Measurements from ENCODE around the gene CORIN. TPM values are rescaled to one million over a fixed set of nuclear protein-coding genes. Genes with fewer than 3 reads are reported as not detected.

Gene CORIN
- total RNA-seq, 6 donors from 2014 or later: 0.55 to 9.4 (median 2.4) TPM

DNA sequence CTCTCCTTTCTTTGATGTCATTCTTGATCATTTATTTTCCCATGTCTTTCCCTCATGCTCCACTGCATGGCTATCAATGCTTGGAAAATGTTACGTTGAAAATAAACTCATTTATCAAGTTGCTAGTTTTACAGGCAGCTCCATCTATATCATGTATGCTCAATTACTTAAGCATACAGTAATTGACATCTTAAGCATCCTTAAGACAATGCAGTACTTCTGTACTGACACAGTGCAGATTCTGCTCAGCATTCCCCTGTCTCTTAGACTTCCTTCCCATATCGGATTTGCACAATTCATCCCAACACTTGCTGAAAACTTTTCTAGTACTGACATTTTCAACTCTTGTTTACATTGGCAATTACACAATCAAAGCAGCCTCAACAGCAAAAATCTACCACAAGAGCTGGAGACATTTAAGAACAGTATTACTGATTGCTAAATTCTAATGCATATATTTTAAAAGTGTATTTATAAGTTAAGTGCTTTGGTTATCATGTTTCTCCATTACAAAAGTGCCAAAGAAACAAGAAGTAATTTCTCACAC is 187.2 kb downstream of the CORIN start:
- DNase-seq (no peak), ATAC-seq (ENCODE audit: low FRiP score in 2 of 2) (no peak)
- Histone ChIP-seq H3K36me3 (no peaks in the 10 kb centered on the region), H3K4me1 (no peaks in the 10 kb centered on the region), H3K27me3 (no peaks in the 10 kb centered on the region), H3K4me3 (no peak overlapping the region), H3K27ac (no peak overlapping the region), H3K9me3 (no peaks in the 10 kb centered on the region)
- TF ChIP-seq, protein P1, sequence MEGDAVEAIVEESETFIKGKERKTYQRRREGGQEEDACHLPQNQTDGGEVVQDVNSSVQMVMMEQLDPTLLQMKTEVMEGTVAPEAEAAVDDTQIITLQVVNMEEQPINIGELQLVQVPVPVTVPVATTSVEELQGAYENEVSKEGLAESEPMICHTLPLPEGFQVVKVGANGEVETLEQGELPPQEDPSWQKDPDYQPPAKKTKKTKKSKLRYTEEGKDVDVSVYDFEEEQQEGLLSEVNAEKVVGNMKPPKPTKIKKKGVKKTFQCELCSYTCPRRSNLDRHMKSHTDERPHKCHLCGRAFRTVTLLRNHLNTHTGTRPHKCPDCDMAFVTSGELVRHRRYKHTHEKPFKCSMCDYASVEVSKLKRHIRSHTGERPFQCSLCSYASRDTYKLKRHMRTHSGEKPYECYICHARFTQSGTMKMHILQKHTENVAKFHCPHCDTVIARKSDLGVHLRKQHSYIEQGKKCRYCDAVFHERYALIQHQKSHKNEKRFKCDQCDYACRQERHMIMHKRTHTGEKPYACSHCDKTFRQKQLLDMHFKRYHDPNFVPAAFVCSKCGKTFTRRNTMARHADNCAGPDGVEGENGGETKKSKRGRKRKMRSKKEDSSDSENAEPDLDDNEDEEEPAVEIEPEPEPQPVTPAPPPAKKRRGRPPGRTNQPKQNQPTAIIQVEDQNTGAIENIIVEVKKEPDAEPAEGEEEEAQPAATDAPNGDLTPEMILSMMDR (IDR thresholded peaks at IDR 0.05): no peak
- TF ChIP-seq EP300 (IDR thresholded peaks at IDR 0.05) (no peak), POLR2A (IDR thresholded peaks at IDR 0.05) (no peak), POLR2AphosphoS5 (IDR thresholded peaks at IDR 0.05) (no peak)
- WGBS, 2 donors: 33 to 42% methylated on average over 2 of the region's 2 CpGs

DNA sequence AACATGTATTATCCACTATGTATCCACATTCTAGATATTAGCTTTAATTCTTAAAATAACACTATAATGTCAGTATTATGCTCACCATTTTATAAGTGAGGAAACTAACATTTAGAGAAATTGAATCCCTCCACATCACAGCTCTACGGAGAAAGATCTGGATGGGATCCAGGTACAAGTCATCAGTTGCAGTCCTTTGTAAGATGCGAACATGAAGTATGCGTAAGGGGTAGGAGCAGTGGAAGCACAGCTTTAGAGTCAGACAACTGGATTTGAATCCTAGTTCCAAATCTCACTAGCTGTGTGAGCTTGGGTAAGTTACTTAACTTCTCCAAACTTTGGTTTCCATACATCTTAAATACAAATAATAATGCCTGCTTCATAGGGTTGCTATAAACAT is 190.3 kb downstream of the CORIN start:
- no peaks in the 10 kb centered on the region for H3K36me3 ChIP-seq
- H3K9me3 ChIP-seq: no peaks in the 10 kb centered on the region
- no peak overlapping the region for H3K4me3 ChIP-seq
- no peaks in the 10 kb centered on the region for H3K27me3 ChIP-seq
- TF ChIP-seq EP300 (IDR thresholded peaks at IDR 0.05): no peak
- TF ChIP-seq POLR2A (IDR thresholded peaks at IDR 0.05): no peak
- TF ChIP-seq, protein P1 (IDR thresholded peaks at IDR 0.05): no peak
- TF ChIP-seq POLR2AphosphoS5 (IDR thresholded peaks at IDR 0.05): no peak
- no peak for DNase-seq
- no peak for ATAC-seq (ENCODE audit: low FRiP score in 2 of 2)
- no peaks in the 10 kb centered on the region for H3K4me1 ChIP-seq
- WGBS, 2 donors: 87 to 91% methylated on average over 3 of the region's 3 CpGs
- H3K27ac ChIP-seq: no peak overlapping the region

DNA sequence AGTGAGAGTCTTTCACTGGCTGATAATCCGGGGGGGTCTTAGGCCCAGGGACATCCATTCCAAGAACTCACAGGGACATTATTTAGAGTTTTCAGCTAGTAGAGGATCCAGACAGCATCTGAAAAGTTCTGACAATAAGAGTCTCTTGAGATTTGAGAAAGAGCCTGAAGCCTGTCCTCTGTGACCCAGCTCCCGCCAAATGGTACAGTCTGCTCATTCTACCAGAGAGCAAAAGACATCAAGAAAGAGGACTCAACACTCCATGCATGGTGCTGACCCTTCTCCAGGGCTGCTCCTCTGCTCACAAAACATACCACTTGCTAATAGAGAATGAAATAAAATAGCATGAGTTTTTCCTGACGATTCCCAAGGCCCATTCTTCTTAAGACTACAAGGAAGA is 190.8 kb downstream of the CORIN start:
- ATAC-seq (ENCODE audit: low FRiP score in 2 of 2): no peak
- no peaks in the 10 kb centered on the region for H3K4me1 ChIP-seq
- no peak for DNase-seq
- no peaks in the 10 kb centered on the region for H3K27me3 ChIP-seq
- no peaks in the 10 kb centered on the region for H3K36me3 ChIP-seq
- H3K27ac ChIP-seq: no peak overlapping the region
- H3K4me3 ChIP-seq: no peak overlapping the region
- no peak for TF ChIP-seq POLR2AphosphoS5 (IDR thresholded peaks at IDR 0.05)
- TF ChIP-seq POLR2A (IDR thresholded peaks at IDR 0.05): no peak
- TF ChIP-seq EP300 (IDR thresholded peaks at IDR 0.05): no peak
- TF ChIP-seq, protein P1 (IDR thresholded peaks at IDR 0.05): no peak
- no peaks in the 10 kb centered on the region for H3K9me3 ChIP-seq
- WGBS, 2 donors: 85 to 87% methylated on average over 3 of the region's 3 CpGs

DNA sequence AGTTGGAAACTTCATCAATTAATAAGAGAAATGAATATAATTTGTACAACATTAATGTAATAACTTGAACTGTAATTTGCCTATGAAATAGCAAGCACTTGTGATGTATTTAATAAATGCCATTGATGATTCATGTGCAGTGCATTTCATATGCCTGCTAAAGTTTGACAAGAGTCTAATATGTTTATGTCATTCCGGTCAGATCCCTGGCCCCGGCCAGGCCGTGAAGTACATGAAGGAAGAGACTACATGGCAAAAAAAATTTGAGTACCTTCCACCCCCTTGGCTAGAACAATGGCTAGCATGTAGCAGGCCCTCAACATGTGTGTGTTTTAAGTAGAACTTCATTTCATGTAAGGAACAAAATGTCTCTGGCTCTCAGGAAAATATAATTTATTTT is 191.5 kb downstream of the CORIN start:
- Histone ChIP-seq H3K4me3 (no peak overlapping the region), H3K36me3 (no peaks in the 10 kb centered on the region), H3K4me1 (no peaks in the 10 kb centered on the region), H3K27me3 (no peaks in the 10 kb centered on the region), H3K27ac (no peak overlapping the region), H3K9me3 (no peaks in the 10 kb centered on the region)
- 70 to 82% methylated on average over 3 of the region's 3 CpGs for WGBS, 2 donors
- TF ChIP-seq EP300 (IDR thresholded peaks at IDR 0.05) (no peak), POLR2A (IDR thresholded peaks at IDR 0.05) (no peak), POLR2AphosphoS5 (IDR thresholded peaks at IDR 0.05) (no peak)
- TF ChIP-seq, protein P1 (IDR thresholded peaks at IDR 0.05): no peak
- ATAC-seq (ENCODE audit: low FRiP score in 2 of 2): no peak
- DNase-seq: no peak

DNA sequence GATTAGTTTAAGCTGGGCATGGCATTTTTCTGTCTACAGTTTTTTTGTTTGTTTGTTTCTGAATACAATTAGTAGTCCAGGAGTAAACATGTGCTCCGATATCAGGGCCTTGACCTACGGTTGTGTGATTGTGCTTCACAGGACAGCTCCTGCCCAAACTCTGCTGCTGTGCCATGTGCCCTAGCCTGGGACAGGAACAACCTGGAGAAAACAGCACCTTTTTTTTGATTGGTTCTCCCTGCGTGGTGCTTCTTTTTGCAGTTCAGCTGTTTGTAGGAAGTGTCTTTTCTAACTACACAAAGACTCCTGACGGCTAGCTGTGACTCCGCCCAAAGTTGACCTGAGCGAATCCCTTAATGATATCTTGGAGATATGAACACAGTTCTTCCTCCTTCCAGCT is 194.0 kb downstream of the CORIN start:
- 90 to 93% methylated on average over 6 of the region's 6 CpGs for WGBS, 2 donors
- Histone ChIP-seq H3K4me3 (no peak overlapping the region), H3K27me3 (no peaks in the 10 kb centered on the region), H3K9me3 (no peaks in the 10 kb centered on the region), H3K36me3 (no peaks in the 10 kb centered on the region), H3K27ac (no peak overlapping the region), H3K4me1 (no peaks in the 10 kb centered on the region)
- ATAC-seq (ENCODE audit: low FRiP score in 2 of 2) (no peak), DNase-seq (no peak)
- TF ChIP-seq, protein P1 (IDR thresholded peaks at IDR 0.05): no peak
- no peak for TF ChIP-seq POLR2A (IDR thresholded peaks at IDR 0.05)
- no peak for TF ChIP-seq EP300 (IDR thresholded peaks at IDR 0.05)
- TF ChIP-seq POLR2AphosphoS5 (IDR thresholded peaks at IDR 0.05): no peak

Measured in upper lobe of left lung (tissue), 6 donors.